ENCODE measurements around the gene TAPT1. TPM values are rescaled to one million over a fixed set of nuclear protein-coding genes. Genes with fewer than 3 reads are reported as not detected.

Gene TAPT1
- total and polyA plus RNA-seq, 9 of the 15 experiments (the other 6 are each of a cell fraction or from before 2014, with no cell fraction given) = 1.6 to 36.7 (median 20.7) TPM

DNA sequence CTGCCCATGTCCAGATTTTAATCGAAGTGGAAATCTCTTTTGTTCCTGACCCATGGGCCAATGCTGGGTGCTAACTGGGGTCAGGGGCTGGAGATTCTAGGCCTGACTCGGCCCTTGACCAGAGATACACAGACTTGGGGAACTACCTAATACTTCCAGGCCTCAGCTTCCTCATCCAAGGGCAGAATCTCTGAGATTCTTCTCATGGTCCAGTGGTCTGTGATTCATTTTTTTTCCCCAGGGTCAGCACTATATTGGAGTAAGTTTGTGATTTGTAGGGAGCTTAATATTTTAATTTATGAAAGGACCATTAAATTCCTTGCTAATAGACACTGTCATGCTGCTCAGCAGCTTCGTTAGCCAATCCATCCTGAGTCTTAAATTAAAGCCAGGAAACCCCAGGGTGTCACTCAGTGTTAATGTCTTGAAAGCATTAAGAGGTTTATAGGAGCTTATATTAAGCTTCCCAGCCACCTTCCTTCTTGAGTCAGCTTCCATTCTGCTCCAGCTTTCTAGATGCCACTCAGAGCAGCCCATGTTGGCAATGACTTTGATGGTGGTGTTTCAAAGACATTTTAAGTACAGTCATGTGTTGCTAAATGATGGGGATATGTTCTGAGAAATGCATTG is 115.5 kb downstream of the TAPT1 start:
- H2AFZ ChIP-seq (ENCODE audit: low read depth, low read length) = no peak overlapping the region
- no peak overlapping the region for H3K27ac ChIP-seq (ENCODE audit: extremely low read depth, low read depth, low read length)
- no peak overlapping the region for H3K9ac ChIP-seq (ENCODE audit: insufficient read depth in 1 of 2, low read depth in 2 of 2, low read length in 2 of 2)
- H3K4me3 ChIP-seq = no peak overlapping the region
- WGBS (ENCODE audit: insufficient coverage, low coverage, missing lambda C conversion rate) = 0% methylated on average over 3 of the region's 3 CpGs
- no peak for ATAC-seq
- peaks cover 0 to 16% of the 10 kb centered on the region in 2 experiments; a peak in 2 of 5 replicates for H3K27me3 ChIP-seq (ENCODE audit: control insufficient read depth in 2 of 2, insufficient read depth in 2 of 2, low read length in 2 of 2)
- no peak overlapping the region for H3K4me2 ChIP-seq (ENCODE audit: insufficient read depth, low read length)
- in situ Hi-C loops (cut with MboI) = no loop called here
- no TSS peak for BruUV-seq (replicated peaks)
- no peaks in the 10 kb centered on the region for H3K79me2 ChIP-seq (ENCODE audit: control insufficient read depth, insufficient read depth, low read length)
- H3K9me3 ChIP-seq (replicated peaks; ENCODE audit: control insufficient read depth, insufficient read depth, low read depth, low read length) = no peaks in the 10 kb centered on the region
- no peaks in the 10 kb centered on the region for H3K9me1 ChIP-seq (ENCODE audit: control insufficient read depth, insufficient read depth, low read length)
- intact Hi-C loops (cut with micrococcal nuclease) = no loop called here
- no peak for FAIRE-seq
- TF ChIP-seq NFRKB (IDR thresholded peaks at IDR 0.05; ENCODE audit: low read depth) (no peak), LARP7 (IDR thresholded peaks at IDR 0.05) (no peak), NFIX (CRISPR knock-in tag; IDR thresholded peaks at IDR 0.05; ENCODE audit: low read depth) (no peak), SOX6 (IDR thresholded peaks at IDR 0.05) (no peak), HNRNPLL (IDR thresholded peaks at IDR 0.05; ENCODE audit: low read depth, low read length, poor library complexity, severe bottlenecking) (no peak), ARID1B (IDR thresholded peaks at IDR 0.05) (no peak)
- no peaks in the 10 kb centered on the region for H3K36me3 ChIP-seq (ENCODE audit: control insufficient read depth, insufficient read depth, low read length)
- DNase-seq (ENCODE audit: extremely low read depth in 1 of 4, low spot score in 3 of 4) = no peak
- ChIA-PET CTCF (ENCODE audit: low intra/inter-chr PET ratio) (no interaction called here), POLR2A (interaction anchor here (0.6 to 1.2 kb wide), 2 partner anchors 8 to 1382 kb away, joined by 3 read pairs; no protein-coding TSS in a partner anchor)
- no peaks in the 10 kb centered on the region for H3K4me1 ChIP-seq (replicated peaks in 1 of 2; ENCODE audit: control insufficient read depth in 2 of 2, insufficient read depth in 2 of 2, low read length in 2 of 2)
- no peaks in the 10 kb centered on the region for H4K20me1 ChIP-seq (replicated peaks; ENCODE audit: control insufficient read depth, insufficient read depth, low read length)

Small RNA genes within 50 kb of the gene (small RNA-seq; reads per million reads assigned to genes)
- gene RPS21P4 = not detected

Other genes with a start within 250 kb of the TAPT1 start
- not detected in 2 replicates for gene PROM1, start 142.4 kb downstream of the TAPT1 start, total RNA-seq (2014; rRNA removed)
- gene PROM1, start 142.4 kb downstream of the TAPT1 start, total RNA-seq (2014; rRNA removed; fragmentation: Illumina TruSeq; extraction: Trizol) = not detected in 2 replicates
- gene PROM1, start 142.4 kb downstream of the TAPT1 start, total RNA-seq (2015; rRNA removed; fragmentation: Illumina TruSeq; extraction: Trizol) = not detected in 2 replicates
- gene PROM1, start 142.4 kb downstream of the TAPT1 start, total RNA-seq (2021) = 0.45 TPM in 1 of 2 replicates, not detected in the other
- gene PROM1, start 142.4 kb downstream of the TAPT1 start, polyA plus RNA-seq (2011; rRNA removed) = not detected in 2 replicates
- gene PROM1, start 142.4 kb downstream of the TAPT1 start, polyA plus RNA-seq (2014; fragmentation: Illumina TruSeq; extraction: Trizol) = not detected in 2 replicates
- gene PROM1, start 142.4 kb downstream of the TAPT1 start, polyA plus RNA-seq (2014; fragmentation: Nextera tagmentation; extraction: Ambion mirVana) = not detected
- gene PROM1, start 142.4 kb downstream of the TAPT1 start, polyA plus RNA-seq (2014; rRNA removed) = 0.05 TPM in 1 of 2 replicates, not detected in the other

Measured in K562 (cell line).